Omental fat pad (tissue), 4 donors: ENCODE data around the gene ST8SIA6. TPM values are rescaled to one million over a fixed set of nuclear protein-coding genes. Genes with fewer than 3 reads are reported as not detected.

ENCODE experiments used
- ATAC-seq: fragments of 150-250 bp; one replicate; pipeline ENCODE4 v1.9.1; 2016; ENCODE audit warnings: mild to moderate bottlenecking, moderate library complexity; ENCODE audit not compliant: low FRiP score
- DNase-seq: peaks from one replicate; pipeline ENCODE4 v3.0.0-alpha.2; 2019; ENCODE audit warnings: low spot score
- CTCF ChIP-seq, 3 donors: fragments of 450-650 bp; IDR thresholded peaks; one replicate each; pipeline ENCODE4 v1.5.1; 2016 to 2017; ENCODE audit warnings: antibody characterized with exemption in 3 of 3, mild to moderate bottlenecking in 3 of 3, moderate library complexity in 2 of 3
- small RNA-seq: library from RNA; depleted of rRNA; stranded (forward); fragments of <200 nt; gene quantifications from one replicate; pipeline ENCODE3, GENCODE V24; 2016
- total RNA-seq, 4 donors: library from RNA; depleted of rRNA; stranded (reverse); fragments of >200 nt; gene quantifications; one replicate each; pipeline ENCODE4 v1.1.0, GENCODE V29; 2016

The ST8SIA6 gene
- total RNA-seq, 4 donors from 2014 or later: 0.19 to 7.6 (median 0.40) TPM

- no peak for ATAC-seq
Measured at GRCh38 chr10:17276756-17277424, 177.5 kb downstream of the ST8SIA6 start.

GRCh38 chr10:17273403-17273802 lies 181.0 kb downstream of the ST8SIA6 start:
- DNase-seq (no peak), ATAC-seq (no peak)
- TF ChIP-seq CTCF (IDR thresholded peaks at IDR 0.05): no peak

More at GRCh38 chr10:17276756-17277424, 177.5 kb downstream of the ST8SIA6 start:
- TF ChIP-seq CTCF (IDR thresholded peaks at IDR 0.05): no peak
- DNase-seq: no peak

GRCh38 chr10:17272648-17273047 lies 181.7 kb downstream of the ST8SIA6 start:
- no peak for ATAC-seq
- no peak for DNase-seq
- TF ChIP-seq CTCF (IDR thresholded peaks at IDR 0.05): no peak

Small RNAs within 50 kb of the gene (small RNA-seq; reads per million reads assigned to genes)
- gene RF00019: not detected

Other genes with a start within 250 kb of the ST8SIA6 start
- gene VIM, start 226.4 kb downstream of the ST8SIA6 start, total RNA-seq: 1,000 to 10,000 TPM; 3,307 to 6,426 (median 5,180) TPM
- 10 to 100 TPM; 17.4 to 29.9 (median 19.1) TPM for gene HACD1, start 162.8 kb upstream of the ST8SIA6 start, total RNA-seq
- 10 to 100 TPM; 19.1 to 28.1 (median 22.1) TPM for gene STAM, start 189.6 kb upstream of the ST8SIA6 start, total RNA-seq